Right ventricle myocardium superior (tissue), 1 donor: ENCODE measurements around the gene MYO1D. TPM values are rescaled to one million over a fixed set of nuclear protein-coding genes. Genes with fewer than 3 reads are reported as not detected.
"Not testable (repeated sequence)": the region's sequence is repeated elsewhere in the genome, so short reads cannot be mapped to it uniquely, and the experiment has no call there.

Source experiments
- ATAC-seq: fragments of 200-7000 bp; cut with Tn5 transposase; one replicate; pipeline ENCODE4 v1.9.1; 2020; ENCODE audit warnings: mild to moderate bottlenecking; ENCODE audit not compliant: poor library complexity
- DNase-seq: peaks from one replicate; pipeline ENCODE4 v3.0.0-alpha.2; 2020
- intact Hi-C: fragments of 100-400 bp; cut with DNase I; formaldehyde crosslinking; loops from one replicate; pipeline ENCODE4 v1.11.2; 2022
- total RNA-seq: library from RNA; stranded (reverse); fragmentation: NEBNext Ultra II Directional; extraction: Animal tissue kit (Norgen Biotek cat#: 25700); gene quantifications from one replicate; pipeline ENCODE4 v1.2.1, GENCODE V29; 2021
- donor health status: DM: no; HTN: yes; CAD: no; lungs with severe emphysema.

Gene MYO1D
- total RNA-seq, 1 donor from 2014 or later, result 3.8 TPM

GRCh38 chr17:32725697-32726096, 151.2 kb downstream of the MYO1D start:
- intact Hi-C loops, result no loop called here
- DNase-seq (no peak), ATAC-seq (no peak)

- intact Hi-C loops, result no loop called here
- no peak for DNase-seq
- no peak for ATAC-seq
Measured at GRCh38 chr17:32723310-32723955, 153.5 kb downstream of the MYO1D start.

- DNase-seq (no peak), ATAC-seq (no peak)
- intact Hi-C loops, result no loop called here
Measured at GRCh38 chr17:32722733-32723132, 154.2 kb downstream of the MYO1D start.

- no peak for ATAC-seq
- intact Hi-C loops, result no loop called here
- DNase-seq, result no peak
Measured at GRCh38 chr17:32720671-32721070, 156.3 kb downstream of the MYO1D start.

- DNase-seq (no peak), ATAC-seq (no peak)
- intact Hi-C loops, result no loop called here
Measured at GRCh38 chr17:32719689-32720088, 157.2 kb downstream of the MYO1D start.

- DNase-seq, intact Hi-C loops, ATAC-seq: not testable (repeated sequence)
Measured at GRCh38 chr17:32714922-32715321, 162.0 kb downstream of the MYO1D start.

GRCh38 chr17:32714206-32714605, 162.7 kb downstream of the MYO1D start:
- intact Hi-C loops, DNase-seq, ATAC-seq: not testable (repeated sequence)

- intact Hi-C loops, result no loop called here
- ATAC-seq (no peak), DNase-seq (no peak)
Measured at GRCh38 chr17:32713081-32713480, 163.8 kb downstream of the MYO1D start.

GRCh38 chr17:32709562-32709961, 167.4 kb downstream of the MYO1D start:
- DNase-seq (no peak), ATAC-seq (no peak)
- intact Hi-C loops, result no loop called here

- ATAC-seq (no peak), DNase-seq (no peak)
- intact Hi-C loops, result no loop called here
Measured at GRCh38 chr17:32701871-32702270, 175.1 kb downstream of the MYO1D start.

GRCh38 chr17:32699247-32699646, 177.7 kb downstream of the MYO1D start:
- ATAC-seq, result no peak
- no peak for DNase-seq
- intact Hi-C loops, result no loop called here

- intact Hi-C loops, result no loop called here
- ATAC-seq (no peak), DNase-seq (no peak)
Measured at GRCh38 chr17:32697728-32698625, 178.9 kb downstream of the MYO1D start.

GRCh38 chr17:32696426-32696825, 180.5 kb downstream of the MYO1D start:
- ATAC-seq (no peak), DNase-seq (no peak)
- intact Hi-C loops, result no loop called here

- ATAC-seq (no peak), DNase-seq (no peak)
- intact Hi-C loops, result no loop called here
Measured at GRCh38 chr17:32695864-32696263, 181.1 kb downstream of the MYO1D start.

GRCh38 chr17:32693194-32693897, 183.6 kb downstream of the MYO1D start:
- no peak for ATAC-seq
- intact Hi-C loops, result no loop called here
- no peak for DNase-seq

GRCh38 chr17:32692179-32692578, 184.7 kb downstream of the MYO1D start:
- DNase-seq (no peak), ATAC-seq (no peak)
- intact Hi-C loops, result no loop called here

GRCh38 chr17:32689348-32689747, 187.6 kb downstream of the MYO1D start:
- intact Hi-C loops, result no loop called here
- DNase-seq (no peak), ATAC-seq (no peak)

- intact Hi-C loops, result no loop called here
- DNase-seq, result no peak
- ATAC-seq, result no peak
Measured at GRCh38 chr17:32688221-32688620, 188.7 kb downstream of the MYO1D start.

- ATAC-seq, result no peak
- intact Hi-C loops, result no loop called here
- DNase-seq, result no peak
Measured at GRCh38 chr17:32684087-32684958, 192.6 kb downstream of the MYO1D start.
